Measurements from ENCODE around the gene GDAP2.

DNA sequence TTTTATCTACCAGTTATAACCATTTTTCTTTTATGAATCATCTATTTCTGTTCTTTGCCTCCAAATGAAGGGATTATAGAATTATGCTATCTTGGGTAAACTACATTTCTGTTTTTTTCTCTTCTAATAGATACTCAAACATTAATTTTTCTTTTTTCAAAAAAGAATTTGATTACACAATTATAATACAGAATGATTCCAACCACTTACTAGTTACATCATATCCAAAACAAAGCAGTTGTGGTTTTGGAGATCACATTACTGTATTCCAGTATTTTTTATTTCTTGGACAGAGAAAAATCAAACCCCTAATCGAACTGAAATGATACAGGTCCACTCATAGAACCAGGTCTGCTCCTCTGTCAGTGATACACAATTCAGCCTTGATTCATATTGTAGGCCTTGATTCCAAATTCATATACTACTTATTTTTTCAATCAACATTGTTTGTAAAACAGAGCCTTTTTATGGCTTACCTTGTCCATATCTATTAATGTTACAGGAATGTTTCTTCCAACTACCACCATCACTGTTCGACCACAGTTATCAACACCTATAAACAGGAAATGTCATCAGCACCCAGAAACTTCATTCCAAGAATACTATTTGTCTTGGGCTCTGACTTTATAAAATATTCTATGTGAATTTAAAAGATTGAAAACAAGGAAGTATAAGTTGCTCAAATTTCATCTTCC lies 43.2 kb downstream of the GDAP2 start:
- TF ChIP-seq, protein P1, sequence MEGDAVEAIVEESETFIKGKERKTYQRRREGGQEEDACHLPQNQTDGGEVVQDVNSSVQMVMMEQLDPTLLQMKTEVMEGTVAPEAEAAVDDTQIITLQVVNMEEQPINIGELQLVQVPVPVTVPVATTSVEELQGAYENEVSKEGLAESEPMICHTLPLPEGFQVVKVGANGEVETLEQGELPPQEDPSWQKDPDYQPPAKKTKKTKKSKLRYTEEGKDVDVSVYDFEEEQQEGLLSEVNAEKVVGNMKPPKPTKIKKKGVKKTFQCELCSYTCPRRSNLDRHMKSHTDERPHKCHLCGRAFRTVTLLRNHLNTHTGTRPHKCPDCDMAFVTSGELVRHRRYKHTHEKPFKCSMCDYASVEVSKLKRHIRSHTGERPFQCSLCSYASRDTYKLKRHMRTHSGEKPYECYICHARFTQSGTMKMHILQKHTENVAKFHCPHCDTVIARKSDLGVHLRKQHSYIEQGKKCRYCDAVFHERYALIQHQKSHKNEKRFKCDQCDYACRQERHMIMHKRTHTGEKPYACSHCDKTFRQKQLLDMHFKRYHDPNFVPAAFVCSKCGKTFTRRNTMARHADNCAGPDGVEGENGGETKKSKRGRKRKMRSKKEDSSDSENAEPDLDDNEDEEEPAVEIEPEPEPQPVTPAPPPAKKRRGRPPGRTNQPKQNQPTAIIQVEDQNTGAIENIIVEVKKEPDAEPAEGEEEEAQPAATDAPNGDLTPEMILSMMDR (IDR thresholded peaks at IDR 0.05) = no peak
- TF ChIP-seq POLR2A (IDR thresholded peaks at IDR 0.05) = no peak
